Upper lobe of left lung (tissue), 6 donors: Measurements from ENCODE around the gene LRPAP1. TPM values are rescaled to one million over a fixed set of nuclear protein-coding genes. Genes with fewer than 3 reads are reported as not detected.

Source experiments
- ATAC-seq, 2 donors: fragments of 200-7000 bp; cut with Tn5 transposase; one replicate each; pipeline ENCODE4 v1.9.1; 2022; ENCODE audit warnings: mild to moderate bottlenecking in 2 of 2, moderate library complexity in 2 of 2; ENCODE audit not compliant: low FRiP score in 2 of 2
- DNase-seq, 2 donors: peaks; one replicate each; pipeline ENCODE4 v3.0.0-alpha.2; 2019 to 2020
- H3K27ac ChIP-seq, 4 donors: fragments of 200-600 bp; sonication (generic); one replicate each; pipeline ENCODE4 v1.5.1; 2016 to 2019
- H3K27me3 ChIP-seq, 4 donors: fragments of 200-600 bp; sonication (generic); one replicate each; pipeline ENCODE4 v1.5.1; 2017 to 2019
- H3K36me3 ChIP-seq, 4 donors: fragments of 200-600 bp; sonication (generic); one replicate each; pipeline ENCODE4 v1.5.1; 2016 to 2019
- H3K4me1 ChIP-seq, 4 donors: fragments of 200-600 bp; sonication (generic); one replicate each; pipeline ENCODE4 v1.5.1; 2018 to 2019
- H3K4me3 ChIP-seq, 4 donors: fragments of 200-600 bp; sonication (generic); one replicate each; pipeline ENCODE4 v1.5.1; 2017 to 2019; ENCODE audit warnings: mild to moderate bottlenecking in 2 of 4, moderate library complexity in 1 of 4
- H3K9me3 ChIP-seq, 4 donors: fragments of 200-600 bp; sonication (generic); one replicate each; pipeline ENCODE4 v1.5.1; 2018 to 2019
- EP300 ChIP-seq, 4 donors: sonication (generic); formaldehyde crosslinking; IDR thresholded peaks; one replicate each; pipeline ENCODE4 v1.5.1; 2017; ENCODE audit warnings: antibody characterized with exemption in 4 of 4, control low read depth in 2 of 4
- POLR2A ChIP-seq, 4 donors: fragments of 450-650 bp; IDR thresholded peaks; one replicate each; pipeline ENCODE4 v1.5.1; 2016 to 2017; ENCODE audit warnings: antibody characterized with exemption in 4 of 4, mild to moderate bottlenecking in 2 of 4
- POLR2AphosphoS5 ChIP-seq, 2 donors: sonication (generic); formaldehyde crosslinking; IDR thresholded peaks; one replicate each; pipeline ENCODE4 v1.5.1; 2017; ENCODE audit warnings: antibody characterized with exemption in 2 of 2
- WGBS, 2 donors: methylation state at CpG; one replicate each; pipeline ENCODE4 v1.1.5; 2017 to 2018; 5-methylcytosine and 5-hydroxymethylcytosine counted together
- total RNA-seq, 6 donors: library from RNA; depleted of rRNA in 4 of 6; stranded (reverse); fragments of >200 nt in 4 of 6; gene quantifications; one replicate each; pipeline versions ENCODE4 v1.1.0 to v1.2.1, GENCODE V29; 2016 to 2021
- TF ChIP-seq, protein P1 (sequence below), 6 experiments: fragments of 450-650 bp in 4 of 6; fragments of 200-600 bp in 2 of 6; sonication (generic) in 2 of 6; IDR thresholded peaks; one replicate each; pipeline ENCODE4 v1.5.1; 2016 to 2019; ENCODE audit warnings: antibody characterized with exemption in 6 of 6
- donor health status: DM: no; HTN: no; CAD: no; lungs with moderate emphysema.
- donor health status: DM: no; HTN: yes; CAD: no; lungs with severe emphysema.

Gene LRPAP1
- total RNA-seq, 6 donors from 2014 or later: 98.5 to 267 (median 251) TPM

DNA sequence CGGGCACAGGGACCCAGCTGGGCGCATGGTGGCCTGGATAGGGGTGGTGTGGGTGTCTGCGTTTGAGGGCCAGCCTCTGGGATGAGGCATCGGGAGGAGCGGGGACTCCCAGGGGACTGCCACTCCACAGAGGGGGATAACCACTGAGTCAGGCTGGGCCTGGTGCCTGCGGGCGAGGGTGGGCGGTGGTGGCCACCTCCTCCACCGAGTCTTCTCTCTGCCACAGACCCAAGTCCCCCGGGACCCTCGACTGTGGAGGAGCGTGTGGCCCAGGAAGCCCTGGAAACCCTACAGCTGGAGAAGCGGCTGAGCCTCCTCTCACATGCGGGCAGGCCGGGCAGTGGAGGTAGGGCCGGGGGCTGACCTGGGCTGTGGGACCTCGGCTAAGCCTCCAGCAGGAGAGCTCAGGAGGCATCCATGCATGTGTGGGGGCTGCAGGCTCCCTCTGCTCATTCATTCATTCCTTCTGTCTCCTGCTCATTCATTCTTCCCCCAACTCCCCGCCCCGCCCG lies 42.7 kb downstream of the LRPAP1 start:
- H3K27me3 ChIP-seq: peaks cover 0 to 14% (median 6%) of the 10 kb centered on the region in 4 donors

DNA sequence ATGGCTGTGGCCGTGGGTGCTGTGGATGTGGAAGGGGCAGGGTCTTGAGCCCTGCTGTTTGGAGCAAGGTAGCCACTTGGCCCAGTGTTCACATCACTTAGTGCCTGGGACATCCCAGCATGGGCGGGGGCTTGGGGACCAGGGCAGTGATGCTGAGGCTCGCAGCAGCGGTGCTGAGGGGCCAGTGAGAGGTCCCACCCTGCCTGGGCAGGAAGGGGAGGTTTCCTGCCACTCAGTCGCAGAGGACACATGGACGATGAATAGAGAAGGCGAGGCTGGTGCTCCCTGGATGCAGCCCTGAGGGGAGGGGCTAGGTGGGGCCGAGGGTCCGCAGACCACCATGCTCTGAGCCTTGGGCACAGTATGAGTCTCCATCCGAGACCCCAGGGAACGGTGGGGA lies 43.4 kb downstream of the LRPAP1 start:
- H3K27me3 ChIP-seq: peaks cover 0 to 15% (median 8%) of the 10 kb centered on the region in 4 donors
- H3K9me3 ChIP-seq: no peaks in the 10 kb centered on the region
- TF ChIP-seq POLR2A (IDR thresholded peaks at IDR 0.05) (no peak), POLR2AphosphoS5 (IDR thresholded peaks at IDR 0.05) (no peak), EP300 (IDR thresholded peaks at IDR 0.05) (no peak)
- TF ChIP-seq, protein P1, sequence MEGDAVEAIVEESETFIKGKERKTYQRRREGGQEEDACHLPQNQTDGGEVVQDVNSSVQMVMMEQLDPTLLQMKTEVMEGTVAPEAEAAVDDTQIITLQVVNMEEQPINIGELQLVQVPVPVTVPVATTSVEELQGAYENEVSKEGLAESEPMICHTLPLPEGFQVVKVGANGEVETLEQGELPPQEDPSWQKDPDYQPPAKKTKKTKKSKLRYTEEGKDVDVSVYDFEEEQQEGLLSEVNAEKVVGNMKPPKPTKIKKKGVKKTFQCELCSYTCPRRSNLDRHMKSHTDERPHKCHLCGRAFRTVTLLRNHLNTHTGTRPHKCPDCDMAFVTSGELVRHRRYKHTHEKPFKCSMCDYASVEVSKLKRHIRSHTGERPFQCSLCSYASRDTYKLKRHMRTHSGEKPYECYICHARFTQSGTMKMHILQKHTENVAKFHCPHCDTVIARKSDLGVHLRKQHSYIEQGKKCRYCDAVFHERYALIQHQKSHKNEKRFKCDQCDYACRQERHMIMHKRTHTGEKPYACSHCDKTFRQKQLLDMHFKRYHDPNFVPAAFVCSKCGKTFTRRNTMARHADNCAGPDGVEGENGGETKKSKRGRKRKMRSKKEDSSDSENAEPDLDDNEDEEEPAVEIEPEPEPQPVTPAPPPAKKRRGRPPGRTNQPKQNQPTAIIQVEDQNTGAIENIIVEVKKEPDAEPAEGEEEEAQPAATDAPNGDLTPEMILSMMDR (IDR thresholded peaks at IDR 0.05): no peak
- no peak overlapping the region for H3K4me3 ChIP-seq
- 25 to 45% methylated on average over 7 to 11 of the region's 11 CpGs for WGBS, 2 donors
- DNase-seq (peak in 1 of 2 donors; percentile 46), ATAC-seq (no peak)
- peaks cover 10 to 18% (median 16%) of the 10 kb centered on the region in 4 donors for H3K4me1 ChIP-seq
- H3K36me3 ChIP-seq: no peaks in the 10 kb centered on the region
- H3K27ac ChIP-seq: no peak overlapping the region

More for the DNA sequence above, 42.7 kb downstream of the LRPAP1 start:
- Histone ChIP-seq H3K4me1 (peaks cover 9 to 12% (median 10%) of the 10 kb centered on the region in 4 donors), H3K9me3 (no peaks in the 10 kb centered on the region), H3K36me3 (no peaks in the 10 kb centered on the region), H3K4me3 (no peak overlapping the region), H3K27ac (no peak overlapping the region)
- ATAC-seq (no peak), DNase-seq (peak in 1 of 2 donors; percentile 81)
- TF ChIP-seq POLR2AphosphoS5 (IDR thresholded peaks at IDR 0.05) (no peak), EP300 (IDR thresholded peaks at IDR 0.05) (no peak), POLR2A (IDR thresholded peaks at IDR 0.05) (no peak)
- TF ChIP-seq, protein P1 (IDR thresholded peaks at IDR 0.05): no peak
- 54 to 58% methylated on average over 13 to 20 of the region's 20 CpGs for WGBS, 2 donors

DNA sequence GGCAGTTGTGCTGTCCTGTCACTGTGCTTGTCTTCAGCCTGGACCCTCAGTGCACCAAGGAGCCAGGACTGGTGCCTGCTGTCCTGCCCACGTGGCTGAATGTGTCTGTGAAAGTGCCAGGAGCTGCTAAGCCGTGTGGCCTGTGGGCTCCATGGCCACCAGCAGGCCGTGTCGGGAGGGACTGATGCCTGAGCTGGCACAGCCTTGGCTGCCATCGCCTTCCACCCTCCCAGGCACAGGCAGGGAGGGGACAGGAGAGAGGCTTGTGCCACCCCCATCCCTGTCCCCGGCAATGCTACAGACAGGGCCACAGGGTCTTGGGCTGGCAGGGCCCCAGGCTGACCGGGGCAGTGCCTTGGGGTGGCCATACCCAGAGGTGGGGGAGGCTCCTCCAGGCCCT lies 44.4 kb downstream of the LRPAP1 start:
- peak in 1 of 2 donors; percentile 1 for ATAC-seq
- Histone ChIP-seq H3K4me3 (no peak overlapping the region), H3K4me1 (peaks cover 10 to 19% (median 16%) of the 10 kb centered on the region in 4 donors), H3K27ac (no peak overlapping the region), H3K27me3 (peaks cover 0 to 13% (median 8%) of the 10 kb centered on the region in 4 donors), H3K36me3 (no peaks in the 10 kb centered on the region), H3K9me3 (no peaks in the 10 kb centered on the region)
- TF ChIP-seq, protein P1 (IDR thresholded peaks at IDR 0.05): no peak
- TF ChIP-seq EP300 (IDR thresholded peaks at IDR 0.05): no peak
- TF ChIP-seq POLR2A (IDR thresholded peaks at IDR 0.05): no peak
- no peak for TF ChIP-seq POLR2AphosphoS5 (IDR thresholded peaks at IDR 0.05)
- DNase-seq: peak in 1 of 2 donors; percentile 77
- WGBS, 2 donors: 82 to 84% methylated on average over 2 to 7 of the region's 7 CpGs

DNA sequence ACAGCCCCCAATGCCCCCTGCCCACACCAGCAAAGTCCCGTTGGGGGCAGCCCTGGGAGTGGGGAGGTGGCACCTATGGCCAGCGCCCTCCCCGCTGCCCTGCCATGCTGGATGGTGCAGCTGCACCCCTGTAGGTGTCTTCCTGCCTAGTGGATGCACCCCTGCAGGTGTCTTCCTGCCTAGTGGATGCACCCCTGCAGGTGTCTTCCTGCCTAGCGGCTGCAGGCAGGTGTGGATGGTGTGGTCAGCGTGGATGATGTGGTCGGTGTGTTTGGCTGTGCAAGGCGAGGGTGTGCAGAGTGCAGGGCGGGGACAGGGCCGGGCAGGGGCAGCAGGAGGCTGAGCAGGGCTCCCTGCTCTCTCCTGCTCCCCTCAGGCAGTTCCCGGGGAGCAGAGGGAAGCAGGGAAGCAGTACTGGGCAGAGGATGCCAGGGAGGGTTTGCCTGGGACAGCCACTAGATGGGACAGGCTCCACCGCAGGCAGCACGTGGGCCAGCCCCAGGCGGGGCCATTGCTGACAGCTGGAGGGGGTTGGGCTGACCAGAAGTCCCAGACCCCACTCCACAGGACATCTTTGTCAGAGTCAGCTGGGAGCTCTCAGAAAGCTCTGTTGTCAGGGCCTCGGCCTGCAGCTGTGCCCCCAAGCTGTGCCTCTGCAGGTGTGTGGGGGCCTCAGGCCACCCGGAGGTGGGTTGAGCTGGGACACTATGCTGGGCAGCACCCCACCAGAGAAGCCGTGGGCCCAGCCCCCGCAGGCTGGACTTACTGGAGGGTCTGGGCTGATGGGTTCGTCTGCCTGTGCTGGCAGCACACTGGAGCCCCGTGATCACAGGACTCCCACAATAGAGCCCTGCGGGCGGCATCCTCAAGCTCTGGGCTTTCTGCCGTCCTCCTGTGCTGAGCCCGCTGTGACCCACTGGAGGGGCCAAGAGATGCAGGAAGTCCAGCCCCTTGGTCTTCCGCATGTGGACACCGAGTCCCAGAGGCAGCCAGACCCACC lies 45.4 kb downstream of the LRPAP1 start:
- peak in 1 of 2 donors; percentile 77 for DNase-seq
- Histone ChIP-seq H3K9me3 (no peaks in the 10 kb centered on the region), H3K36me3 (no peaks in the 10 kb centered on the region), H3K27me3 (peaks cover 0 to 9% (median 8%) of the 10 kb centered on the region in 4 donors), H3K4me3 (no peak overlapping the region), H3K27ac (no peak overlapping the region), H3K4me1 (peaks cover 10 to 19% (median 16%) of the 10 kb centered on the region in 4 donors)
- 59 to 80% methylated on average over 11 to 19 of the region's 25 CpGs for WGBS, 2 donors
- no peak for ATAC-seq
- TF ChIP-seq, protein P1 (IDR thresholded peaks at IDR 0.05): no peak
- TF ChIP-seq POLR2A (IDR thresholded peaks at IDR 0.05) (no peak), POLR2AphosphoS5 (IDR thresholded peaks at IDR 0.05) (no peak)
